ENCODE data around the gene CDK9. TPM values are rescaled to one million over a fixed set of nuclear protein-coding genes. Genes with fewer than 3 reads are reported as not detected.
"Not testable (repeated sequence)": the region's sequence is repeated elsewhere in the genome, so short reads cannot be mapped to it uniquely, and the experiment has no call there.

CDK9 gene
- total RNA-seq, 1 experiment from 2014 or later = 62.1 TPM

DNA sequence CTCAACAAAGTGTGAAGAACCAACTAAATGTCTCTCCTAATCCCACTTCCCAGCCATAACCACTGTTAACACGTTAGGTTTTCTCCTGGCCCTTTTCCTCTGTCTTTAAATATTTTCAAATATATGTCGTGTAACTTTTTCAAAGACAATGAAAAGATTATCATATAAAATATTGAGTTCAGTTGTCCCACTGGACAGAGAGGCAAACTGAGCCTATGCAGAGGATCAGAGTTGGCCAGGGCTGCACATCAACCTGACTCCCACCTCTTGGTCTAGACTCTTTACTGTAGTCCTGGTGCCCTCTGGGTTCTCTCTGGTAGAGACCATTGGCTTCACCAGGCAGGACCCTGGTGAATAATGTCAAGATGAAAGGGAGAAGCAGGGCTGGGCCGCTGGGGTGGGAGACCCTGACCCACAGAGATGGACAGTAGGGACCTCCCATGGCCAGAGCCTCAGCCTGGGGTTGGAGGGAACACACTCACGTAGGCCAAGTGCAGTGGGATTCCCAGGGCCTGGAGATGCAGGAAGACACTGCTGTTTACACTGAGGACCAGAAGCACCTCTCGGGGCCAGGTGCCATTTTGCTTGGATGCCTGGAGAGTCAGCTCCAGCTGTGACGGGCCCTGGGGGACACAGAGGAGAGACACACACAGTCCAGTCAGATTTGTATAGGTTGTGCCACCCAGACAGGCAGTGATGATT, 43.5 kb downstream of the CDK9 start:
- Mint-ChIP-seq H3K9me3 (ENCODE audit: unreplicated experiment) (no peaks in the 10 kb centered on the region), H3K27ac (ENCODE audit: low read depth, unreplicated experiment) (no peak overlapping the region), H3K27me3 (ENCODE audit: insufficient read depth, unreplicated experiment) (no peaks in the 10 kb centered on the region), H3K4me1 (ENCODE audit: insufficient read depth, unreplicated experiment) (no peaks in the 10 kb centered on the region), H3K36me3 (ENCODE audit: insufficient read depth, unreplicated experiment) (peaks cover 25% of the 10 kb centered on the region), H3K4me3 (ENCODE audit: unreplicated experiment) (no peak overlapping the region)
- POLR2A ChIA-PET = interaction anchor here (1.0 to 1.1 kb wide), 2 partner anchors 8 to 25 kb away, joined by 3 read pairs; no protein-coding TSS in a partner anchor
- DNase-seq (ENCODE audit: unreplicated experiment) = no peak
- TF ChIP-seq, protein P1, sequence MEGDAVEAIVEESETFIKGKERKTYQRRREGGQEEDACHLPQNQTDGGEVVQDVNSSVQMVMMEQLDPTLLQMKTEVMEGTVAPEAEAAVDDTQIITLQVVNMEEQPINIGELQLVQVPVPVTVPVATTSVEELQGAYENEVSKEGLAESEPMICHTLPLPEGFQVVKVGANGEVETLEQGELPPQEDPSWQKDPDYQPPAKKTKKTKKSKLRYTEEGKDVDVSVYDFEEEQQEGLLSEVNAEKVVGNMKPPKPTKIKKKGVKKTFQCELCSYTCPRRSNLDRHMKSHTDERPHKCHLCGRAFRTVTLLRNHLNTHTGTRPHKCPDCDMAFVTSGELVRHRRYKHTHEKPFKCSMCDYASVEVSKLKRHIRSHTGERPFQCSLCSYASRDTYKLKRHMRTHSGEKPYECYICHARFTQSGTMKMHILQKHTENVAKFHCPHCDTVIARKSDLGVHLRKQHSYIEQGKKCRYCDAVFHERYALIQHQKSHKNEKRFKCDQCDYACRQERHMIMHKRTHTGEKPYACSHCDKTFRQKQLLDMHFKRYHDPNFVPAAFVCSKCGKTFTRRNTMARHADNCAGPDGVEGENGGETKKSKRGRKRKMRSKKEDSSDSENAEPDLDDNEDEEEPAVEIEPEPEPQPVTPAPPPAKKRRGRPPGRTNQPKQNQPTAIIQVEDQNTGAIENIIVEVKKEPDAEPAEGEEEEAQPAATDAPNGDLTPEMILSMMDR (IDR thresholded peaks at IDR 0.05; ENCODE audit: unreplicated experiment) = no peak
- CTCF ChIA-PET = no interaction called here
- BruUV-seq (replicated peaks) = no TSS peak
- intact Hi-C loops (cut with micrococcal nuclease) = no loop called here

DNA sequence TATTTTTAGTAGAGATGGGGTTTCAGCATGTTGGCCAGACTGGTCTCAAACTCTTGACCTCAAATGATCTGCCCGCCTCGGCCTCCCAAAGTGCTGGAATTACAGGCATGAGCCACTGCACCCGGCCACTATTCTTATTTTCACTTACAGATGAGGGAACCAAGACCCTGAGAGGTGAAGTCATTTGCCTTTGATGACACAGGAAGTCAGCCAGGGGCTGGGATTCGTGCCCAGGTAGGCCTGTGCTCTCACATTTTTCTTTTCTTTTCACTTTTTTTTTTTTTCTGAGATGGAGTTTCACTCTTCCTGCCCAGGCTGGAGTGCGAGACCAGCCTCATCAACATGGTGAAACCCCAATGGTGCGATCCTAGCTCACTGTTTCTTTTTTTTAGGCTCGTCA, 46.4 kb downstream of the CDK9 start:
- Mint-ChIP-seq H3K4me1 (ENCODE audit: insufficient read depth, unreplicated experiment) (no peaks in the 10 kb centered on the region), H3K4me3 (ENCODE audit: unreplicated experiment) (no peak overlapping the region), H3K36me3 (ENCODE audit: insufficient read depth, unreplicated experiment) (peaks cover 10% of the 10 kb centered on the region), H3K9me3 (ENCODE audit: unreplicated experiment) (no peaks in the 10 kb centered on the region), H3K27ac (ENCODE audit: low read depth, unreplicated experiment) (no peak overlapping the region), H3K27me3 (ENCODE audit: insufficient read depth, unreplicated experiment) (no peaks in the 10 kb centered on the region)
- POLR2A ChIA-PET = interaction anchor here (0.7 kb wide), 1 partner anchor 220 kb away, joined by 4 read pairs; no protein-coding TSS in a partner anchor
- intact Hi-C loops (cut with micrococcal nuclease) = no loop called here
- BruUV-seq (replicated peaks) = no TSS peak
- TF ChIP-seq, protein P1 (IDR thresholded peaks at IDR 0.05; ENCODE audit: unreplicated experiment) = no peak
- CTCF ChIA-PET = no interaction called here
- no peak for DNase-seq (ENCODE audit: unreplicated experiment)

DNA sequence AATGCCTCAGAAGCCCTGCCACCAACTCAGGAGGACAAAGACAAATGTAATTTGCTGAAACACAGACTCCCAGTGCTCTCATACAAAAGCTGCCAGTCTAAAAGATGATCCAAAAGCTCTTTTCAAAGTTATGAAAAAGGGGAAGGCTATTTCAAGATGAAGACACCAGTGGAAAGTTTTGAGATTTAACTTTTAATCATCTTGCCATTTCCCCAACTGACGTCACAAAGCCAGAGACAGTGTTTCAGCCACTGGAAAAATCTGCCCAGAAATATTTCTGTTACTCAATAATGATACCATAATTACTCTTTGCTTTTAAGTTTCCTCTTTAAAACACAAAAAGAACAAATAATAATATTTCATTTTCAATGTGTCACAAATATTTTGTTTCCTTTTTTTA, 47.7 kb downstream of the CDK9 start:
- Mint-ChIP-seq H3K9me3 (ENCODE audit: unreplicated experiment) (no peaks in the 10 kb centered on the region), H3K36me3 (ENCODE audit: insufficient read depth, unreplicated experiment) (peaks cover 17% of the 10 kb centered on the region), H3K4me1 (ENCODE audit: insufficient read depth, unreplicated experiment) (no peaks in the 10 kb centered on the region), H3K27me3 (ENCODE audit: insufficient read depth, unreplicated experiment) (no peaks in the 10 kb centered on the region), H3K4me3 (ENCODE audit: unreplicated experiment) (no peak overlapping the region), H3K27ac (ENCODE audit: low read depth, unreplicated experiment) (no peak overlapping the region)
- BruUV-seq (replicated peaks) = no TSS peak
- CTCF ChIA-PET = interaction anchor here (0.6 kb wide), 1 partner anchor 42 kb away, joined by 3 read pairs; no protein-coding TSS in a partner anchor
- POLR2A ChIA-PET = no interaction called here
- TF ChIP-seq, protein P1 (IDR thresholded peaks at IDR 0.05; ENCODE audit: unreplicated experiment) = no peak
- no peak for DNase-seq (ENCODE audit: unreplicated experiment)
- intact Hi-C loops (cut with micrococcal nuclease) = no loop called here

DNA sequence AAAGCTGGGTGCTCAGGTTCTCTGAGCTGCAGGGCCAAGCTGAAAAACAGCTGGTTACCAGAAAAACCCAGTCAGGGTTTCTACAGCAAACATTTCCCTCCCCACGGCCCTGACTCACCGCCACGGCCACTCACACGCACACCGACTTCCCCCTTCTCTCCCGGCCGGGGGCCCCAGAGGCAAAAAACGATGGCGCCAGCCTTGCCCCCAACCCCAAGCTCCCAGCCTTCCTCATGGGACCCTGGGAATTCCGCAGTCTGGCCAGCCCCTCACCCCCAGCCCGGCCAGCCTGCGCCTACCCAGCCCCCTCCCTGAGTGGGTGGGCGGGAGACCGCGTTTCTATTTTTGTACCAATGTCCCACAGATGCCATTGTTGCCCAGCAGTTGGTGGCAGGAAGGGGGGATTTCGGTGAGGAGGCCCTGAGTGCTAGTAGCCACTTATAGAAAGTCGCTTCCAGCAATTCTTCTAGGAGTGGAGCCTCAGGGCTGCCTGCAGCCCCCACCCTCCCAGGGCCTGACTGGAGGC, 50.2 kb downstream of the CDK9 start:
- peaks cover 13% of the 10 kb centered on the region for H3K36me3 Mint-ChIP-seq (ENCODE audit: insufficient read depth, unreplicated experiment)

DNA sequence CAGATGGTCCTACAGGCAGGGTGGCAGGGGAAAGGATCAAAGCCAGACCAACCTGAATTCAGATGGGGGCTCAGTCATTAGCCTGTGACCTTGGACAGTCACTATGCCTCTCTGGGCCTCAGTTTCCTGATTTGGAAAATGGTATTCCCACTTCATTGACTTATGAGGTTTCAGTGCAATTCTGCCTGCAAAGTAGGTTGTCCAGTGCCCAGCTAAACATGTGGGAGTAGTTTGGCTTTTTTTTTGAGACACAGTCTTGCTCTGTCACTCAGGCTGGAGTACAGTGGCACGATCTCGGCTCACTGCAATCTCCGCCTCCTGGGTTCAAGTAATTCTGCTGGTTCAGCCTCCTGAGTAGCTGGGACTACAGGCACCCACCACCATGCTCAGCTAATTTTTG, 50.7 kb downstream of the CDK9 start:
- BruUV-seq (replicated peaks); H3K27ac Mint-ChIP-seq (ENCODE audit: low read depth, unreplicated experiment); H3K9me3 Mint-ChIP-seq (ENCODE audit: unreplicated experiment); H3K4me1 Mint-ChIP-seq (ENCODE audit: insufficient read depth, unreplicated experiment); intact Hi-C loops (cut with micrococcal nuclease); H3K27me3 Mint-ChIP-seq (ENCODE audit: insufficient read depth, unreplicated experiment); DNase-seq (ENCODE audit: unreplicated experiment); H3K4me3 Mint-ChIP-seq (ENCODE audit: unreplicated experiment); CTCF ChIA-PET: not testable (repeated sequence)
- H3K36me3 Mint-ChIP-seq (ENCODE audit: insufficient read depth, unreplicated experiment) = peaks cover 13% of the 10 kb centered on the region
- POLR2A ChIA-PET = interaction anchor here (0.7 to 1.1 kb wide), 2 partner anchors 11 to 41 kb away, joined by 3 read pairs; partner anchors contain the start of gene AK1

More for the DNA sequence above, 50.2 kb downstream of the CDK9 start:
- Mint-ChIP-seq H3K27ac (ENCODE audit: low read depth, unreplicated experiment) (no peak overlapping the region), H3K4me1 (ENCODE audit: insufficient read depth, unreplicated experiment) (no peaks in the 10 kb centered on the region), H3K4me3 (ENCODE audit: unreplicated experiment) (no peak overlapping the region), H3K27me3 (ENCODE audit: insufficient read depth, unreplicated experiment) (no peaks in the 10 kb centered on the region), H3K9me3 (ENCODE audit: unreplicated experiment) (no peaks in the 10 kb centered on the region)
- no TSS peak for BruUV-seq (replicated peaks)
- CTCF ChIA-PET = no interaction called here
- intact Hi-C loops (cut with micrococcal nuclease) = no loop called here
- TF ChIP-seq, protein P1 (IDR thresholded peaks at IDR 0.05; ENCODE audit: unreplicated experiment) = no peak
- DNase-seq (ENCODE audit: unreplicated experiment) = no peak
- POLR2A ChIA-PET = interaction anchor here (0.7 kb wide), 1 partner anchor 16 kb away, joined by 3 read pairs; no protein-coding TSS in a partner anchor

Measured in MCF 10A (cell line).